HEK293 (cell line): ENCODE data around the gene CTTN.

Experiments
- CTCF ChIA-PET: fragments of 350-600 bp; formaldehyde crosslinking; extraction: SDS; loops from one replicate; lab custom pipeline; 2021; ENCODE audit warnings: antibody characterized with exemption; lab: Yijun Ruan, JAX
- POLR2A ChIA-PET: fragments of 300-600 bp; formaldehyde crosslinking; extraction: SDS; loops from one replicate; lab custom pipeline; 2020; ENCODE audit warnings: antibody characterized with exemption, inconsistent platforms; lab: Yijun Ruan, JAX
- H3K27ac ChIP-seq: fragments of 200-500 bp; sonication (Bioruptor generic); 2 replicates; pipeline ENCODE4 v1.5.1; 2014; ENCODE audit warnings: low read depth, low read length, control low read depth, inconsistent platforms; ENCODE audit errors: extremely low read depth
- H3K36me3 ChIP-seq, 2 experiments: fragments of 200-500 bp in 1 of 2; sonication (Bioruptor generic) in 1 of 2; 1 replicate in 1 of 2; 2 replicates in 1 of 2; pipeline ENCODE4 v1.5.1; 2014 to 2017; ENCODE audit warnings: inconsistent platforms in 2 of 2, low read length in 2 of 2; ENCODE audit not compliant: control insufficient read depth in 2 of 2, insufficient read depth in 1 of 2
- H3K4me1 ChIP-seq: fragments of 200-500 bp; sonication (Bioruptor generic); 2 replicates; pipeline ENCODE4 v1.5.1; 2014; ENCODE audit warnings: mild to moderate bottlenecking, low read length, inconsistent platforms; ENCODE audit not compliant: control insufficient read depth, insufficient read depth
- H3K4me3 ChIP-seq: 2 replicates; pipeline ENCODE4 v1.5.1; 2011; ENCODE audit warnings: low read depth, mild to moderate bottlenecking, control low read depth, low read length, moderate library complexity
- H3K9me3 ChIP-seq: fragments of 200-500 bp; sonication (Bioruptor generic); 2 replicates; pipeline ENCODE4 v1.5.1; 2014; ENCODE audit warnings: low read depth, low read length, inconsistent platforms; ENCODE audit not compliant: control insufficient read depth, insufficient read depth
- BCL6B ChIP-seq: fragments of 450-650 bp; formaldehyde crosslinking; IDR thresholded peaks from 2 replicates; pipeline ENCODE4 v1.5.1; 2017; ENCODE audit warnings: missing biosample characterization, missing genetic modification characterization
- CTCF ChIP-seq: fragments of 450-650 bp; formaldehyde crosslinking; IDR thresholded peaks from 2 replicates; pipeline ENCODE4 v1.5.1; 2016; ENCODE audit warnings: missing biosample characterization, missing genetic modification characterization
- GLIS2 ChIP-seq: fragments of 450-650 bp; formaldehyde crosslinking; IDR thresholded peaks from 2 replicates; pipeline ENCODE4 v1.5.1; 2016; ENCODE audit warnings: missing biosample characterization, missing genetic modification characterization
- KLF7 ChIP-seq: fragments of 450-650 bp; formaldehyde crosslinking; IDR thresholded peaks from 2 replicates; pipeline ENCODE4 v1.5.1; 2016; ENCODE audit warnings: missing biosample characterization, missing genetic modification characterization, borderline replicate concordance
- MYNN ChIP-seq: fragments of 450-650 bp; formaldehyde crosslinking; IDR thresholded peaks from 2 replicates; pipeline ENCODE4 v1.5.1; 2016; ENCODE audit warnings: missing biosample characterization, missing genetic modification characterization, borderline replicate concordance
- OSR2 ChIP-seq: fragments of 450-650 bp; formaldehyde crosslinking; IDR thresholded peaks from 2 replicates; pipeline ENCODE4 v1.5.1; 2016; ENCODE audit warnings: missing biosample characterization, missing genetic modification characterization
- PRDM2 ChIP-seq: fragments of 450-650 bp; formaldehyde crosslinking; IDR thresholded peaks from 2 replicates; pipeline ENCODE4 v1.5.1; 2016; ENCODE audit warnings: missing biosample characterization, missing genetic modification characterization, borderline replicate concordance
- SP3 ChIP-seq: fragments of 450-650 bp; formaldehyde crosslinking; IDR thresholded peaks from 2 replicates; pipeline ENCODE4 v1.5.1; 2016; ENCODE audit warnings: missing biosample characterization, missing genetic modification characterization
- ZNF146 ChIP-seq: fragments of 450-650 bp; formaldehyde crosslinking; IDR thresholded peaks from 2 replicates; pipeline ENCODE4 v1.5.1; 2016; ENCODE audit warnings: missing biosample characterization, missing genetic modification characterization
- ZNF148 ChIP-seq: fragments of 450-650 bp; formaldehyde crosslinking; IDR thresholded peaks from 2 replicates; pipeline ENCODE4 v1.5.0; 2017; ENCODE audit warnings: missing biosample characterization, missing genetic modification characterization, borderline replicate concordance
- ZNF214 ChIP-seq: fragments of 450-650 bp; formaldehyde crosslinking; IDR thresholded peaks from 2 replicates; pipeline ENCODE4 v1.5.1; 2017; ENCODE audit warnings: missing biosample characterization, mild to moderate bottlenecking, missing genetic modification characterization, borderline replicate concordance
- ZNF24 ChIP-seq: fragments of 450-650 bp; formaldehyde crosslinking; IDR thresholded peaks from 2 replicates; pipeline ENCODE4 v1.5.1; 2016; ENCODE audit warnings: missing biosample characterization, missing genetic modification characterization
- ZNF266 ChIP-seq: fragments of 450-650 bp; formaldehyde crosslinking; IDR thresholded peaks from 2 replicates; pipeline ENCODE4 v1.5.1; 2016; ENCODE audit warnings: missing biosample characterization, missing genetic modification characterization, low read depth
- ZNF311 ChIP-seq: fragments of 450-650 bp; formaldehyde crosslinking; IDR thresholded peaks from 2 replicates; pipeline ENCODE4 v1.5.1; 2017; ENCODE audit warnings: missing biosample characterization, missing genetic modification characterization, borderline replicate concordance
- ZNF324 ChIP-seq: fragments of 450-650 bp; formaldehyde crosslinking; IDR thresholded peaks from 2 replicates; pipeline ENCODE4 v1.5.1; 2016; ENCODE audit warnings: missing biosample characterization, missing genetic modification characterization
- ZNF48 ChIP-seq: fragments of 450-650 bp; formaldehyde crosslinking; IDR thresholded peaks from 2 replicates; pipeline ENCODE4 v1.5.1; 2016; ENCODE audit warnings: missing biosample characterization, missing genetic modification characterization
- ZNF501 ChIP-seq: fragments of 450-650 bp; formaldehyde crosslinking; IDR thresholded peaks from 2 replicates; pipeline ENCODE4 v1.5.1; 2016; ENCODE audit warnings: missing biosample characterization, missing genetic modification characterization
- ZNF600 ChIP-seq: fragments of 450-650 bp; formaldehyde crosslinking; IDR thresholded peaks from 2 replicates; pipeline ENCODE4 v1.5.1; 2016; ENCODE audit warnings: missing biosample characterization, missing genetic modification characterization
- ZNF621 ChIP-seq: fragments of 450-650 bp; formaldehyde crosslinking; IDR thresholded peaks from 2 replicates; pipeline ENCODE4 v1.5.1; 2017; ENCODE audit warnings: missing biosample characterization, missing genetic modification characterization
- ZNF629 ChIP-seq: fragments of 450-650 bp; formaldehyde crosslinking; IDR thresholded peaks from 2 replicates; pipeline ENCODE4 v1.5.1; 2017; ENCODE audit warnings: missing biosample characterization, missing genetic modification characterization
- ZSCAN4 ChIP-seq: fragments of 450-650 bp; formaldehyde crosslinking; IDR thresholded peaks from 2 replicates; pipeline ENCODE4 v1.5.1; 2017; ENCODE audit warnings: missing biosample characterization, missing genetic modification characterization

Gene CTTN

GRCh38 chr11:70458736-70459135, 60.4 kb downstream of the CTTN start:
- no peak overlapping the region for H3K27ac ChIP-seq
- H3K4me3 ChIP-seq = no peak overlapping the region
- ChIA-PET POLR2A (no interaction called here), CTCF (interaction anchor here (0.6 to 0.9 kb wide), 2 partner anchors 9 to 93 kb away, joined by 3 to 4 read pairs; no protein-coding TSS in a partner anchor)
- no peaks in the 10 kb centered on the region for H3K4me1 ChIP-seq
- no peaks in the 10 kb centered on the region for H3K36me3 ChIP-seq
- TF ChIP-seq ZNF266 = no peak
- no peak for TF ChIP-seq GLIS2
- TF ChIP-seq ZNF146 (tag by site-specific recombination) = no peak
- no peak for TF ChIP-seq ZNF311 (tag by site-specific recombination)
- no peak for TF ChIP-seq ZNF48 (tag by site-specific recombination)
- TF ChIP-seq ZNF148 = no peak
- no peak for TF ChIP-seq ZNF629 (tag by site-specific recombination)
- no peaks in the 10 kb centered on the region for H3K9me3 ChIP-seq

GRCh38 chr11:70460111-70460510, 61.8 kb downstream of the CTTN start:
- no peaks in the 10 kb centered on the region for H3K9me3 ChIP-seq
- no peak overlapping the region for H3K4me3 ChIP-seq
- ChIA-PET CTCF (no interaction called here), POLR2A (no interaction called here)
- no peaks in the 10 kb centered on the region for H3K4me1 ChIP-seq
- no peak for TF ChIP-seq ZNF621 (tag by site-specific recombination)
- TF ChIP-seq ZNF600 (tag by site-specific recombination) = no peak
- no peak for TF ChIP-seq ZNF214 (tag by site-specific recombination)
- no peak for TF ChIP-seq SP3
- TF ChIP-seq MYNN (tag by site-specific recombination) = no peak
- no peak for TF ChIP-seq CTCF (tag by site-specific recombination)
- no peak for TF ChIP-seq OSR2 (tag by site-specific recombination)
- TF ChIP-seq ZNF24 (tag by site-specific recombination) = no peak
- TF ChIP-seq BCL6B (tag by site-specific recombination) = no peak
- TF ChIP-seq KLF7 (tag by site-specific recombination) = no peak
- no peak for TF ChIP-seq ZNF324
- no peaks in the 10 kb centered on the region for H3K36me3 ChIP-seq
- no peak overlapping the region for H3K27ac ChIP-seq

GRCh38 chr11:70460964-70461363, 62.6 kb downstream of the CTTN start:
- Histone ChIP-seq H3K4me3 (no peak overlapping the region), H3K4me1 (no peaks in the 10 kb centered on the region), H3K27ac (no peak overlapping the region), H3K9me3 (no peaks in the 10 kb centered on the region), H3K36me3 (no peaks in the 10 kb centered on the region)
- ChIA-PET POLR2A (no interaction called here), CTCF (no interaction called here)
- TF ChIP-seq ZSCAN4 (no peak), ZNF501 (tag by site-specific recombination) (no peak), PRDM2 (tag by site-specific recombination) (no peak)
